T-cell (primary cell): Measurements from ENCODE around the gene TBC1D3E. TPM values are rescaled to one million over a fixed set of nuclear protein-coding genes. Genes with fewer than 3 reads are reported as not detected.

Experiments
- total RNA-seq, 35 experiments: library from RNA in 6 of 35; stranded (reverse) in 6 of 35; fragments of 120-200 nt in 1 of 35; gene quantifications; one replicate each; pipeline versions ENCODE4 v1.2.1 to v1.2.4 and lab custom pipeline; 2013 to 2026

TBC1D3E gene
- total RNA-seq, 5 donors from 2014 or later (not counting 1 experiment from before 2014, with no cell fraction given): not detected

Other genes starting within 250 kb of the TBC1D3E start
- not detected for gene TBC1D3K, start 203.5 kb upstream of the TBC1D3E start, total RNA-seq
- 10 to 100 TPM; 10.4 to 33.5 (median 19.4) TPM for gene TBC1D3L, start 138.9 kb upstream of the TBC1D3E start, total RNA-seq
- 1 to 10 TPM in 4 of 5 donors, not detected in 1; 1.1 to 8.2 (median 3.6) TPM for gene TBC1D3D, start 124.0 kb upstream of the TBC1D3E start, total RNA-seq
- 1 to 10 TPM in 3 of 5 donors, not detected in 2; 2.5 to 6.2 (median 4.1) TPM for gene TBC1D3C, start 59.3 kb upstream of the TBC1D3E start, total RNA-seq
- gene TBC1D3, start 64.6 kb downstream of the TBC1D3E start, total RNA-seq: 1 to 10 TPM in 3 of 5 donors, not detected in 2; 1.4 to 8.8 (median 3.1) TPM
- 10 to 100 TPM; 16.3 to 21.7 (median 19.5) TPM for gene MRPL45, start 169.2 kb downstream of the TBC1D3E start, total RNA-seq
- under 1 TPM in 4 of 5 donors, not detected in 1; 0.03 to 0.53 (median 0.08) TPM for gene GPR179, start 216.0 kb downstream of the TBC1D3E start, total RNA-seq
- gene SOCS7, start 223.9 kb downstream of the TBC1D3E start, total RNA-seq: 10 to 100 TPM; 18.9 to 24.5 (median 20.7) TPM